ENCODE measurements around the gene ATP1A4.

DNA sequence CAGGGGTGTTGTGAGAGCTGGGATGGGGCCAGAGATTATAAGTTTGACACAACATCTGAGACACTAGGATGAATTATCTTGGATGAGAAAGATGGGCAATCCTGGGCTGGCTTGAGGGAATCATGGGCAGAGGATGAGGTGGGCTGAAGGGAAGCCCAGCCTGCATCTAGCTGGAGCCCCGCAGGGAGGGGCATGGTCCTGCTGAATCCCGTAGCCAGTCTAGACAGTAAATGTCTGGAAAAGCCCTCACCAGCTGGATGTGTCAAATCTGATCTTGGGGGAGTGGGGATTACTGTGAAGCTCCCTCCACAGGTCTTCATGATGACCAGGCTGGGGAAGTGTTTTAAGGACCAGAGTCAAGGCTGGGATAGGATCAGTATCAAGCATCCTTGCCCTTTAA lies 35.3 kb downstream of the ATP1A4 start:
- no peak for TF ChIP-seq POLR2A (IDR thresholded peaks at IDR 0.05)
- TF ChIP-seq, protein P1, sequence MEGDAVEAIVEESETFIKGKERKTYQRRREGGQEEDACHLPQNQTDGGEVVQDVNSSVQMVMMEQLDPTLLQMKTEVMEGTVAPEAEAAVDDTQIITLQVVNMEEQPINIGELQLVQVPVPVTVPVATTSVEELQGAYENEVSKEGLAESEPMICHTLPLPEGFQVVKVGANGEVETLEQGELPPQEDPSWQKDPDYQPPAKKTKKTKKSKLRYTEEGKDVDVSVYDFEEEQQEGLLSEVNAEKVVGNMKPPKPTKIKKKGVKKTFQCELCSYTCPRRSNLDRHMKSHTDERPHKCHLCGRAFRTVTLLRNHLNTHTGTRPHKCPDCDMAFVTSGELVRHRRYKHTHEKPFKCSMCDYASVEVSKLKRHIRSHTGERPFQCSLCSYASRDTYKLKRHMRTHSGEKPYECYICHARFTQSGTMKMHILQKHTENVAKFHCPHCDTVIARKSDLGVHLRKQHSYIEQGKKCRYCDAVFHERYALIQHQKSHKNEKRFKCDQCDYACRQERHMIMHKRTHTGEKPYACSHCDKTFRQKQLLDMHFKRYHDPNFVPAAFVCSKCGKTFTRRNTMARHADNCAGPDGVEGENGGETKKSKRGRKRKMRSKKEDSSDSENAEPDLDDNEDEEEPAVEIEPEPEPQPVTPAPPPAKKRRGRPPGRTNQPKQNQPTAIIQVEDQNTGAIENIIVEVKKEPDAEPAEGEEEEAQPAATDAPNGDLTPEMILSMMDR (IDR thresholded peaks at IDR 0.05), result no peak

Measured in uterus (tissue), 2 donors.